SU-DHL-6 (cell line): ENCODE data around the gene NEU1.

Experiments
- H2AFZ ChIP-seq: fragments of 200-600 bp; sonication (generic); 2 replicates; pipeline ENCODE4 v1.6.1; 2014; ENCODE audit warnings: low read depth, mild to moderate bottlenecking, moderate library complexity, mixed read lengths, antibody characterized with exemption, low read length; ENCODE audit not compliant: severe bottlenecking
- H3F3A ChIP-seq: fragments of 200-600 bp; shearing (Covaris generic); 2 replicates; pipeline ENCODE4 v1.6.0; 2016; ENCODE audit warnings: antibody characterized with exemption, mild to moderate bottlenecking; ENCODE audit not compliant: insufficient read depth
- H3K27ac ChIP-seq: fragments of 200-600 bp; sonication (generic); 2 replicates; pipeline ENCODE4 v1.5.1; 2016; ENCODE audit warnings: low read depth, mild to moderate bottlenecking, low read length, moderate library complexity, mixed read lengths
- H3K27me3 ChIP-seq: fragments of 200-600 bp; sonication (generic), shearing (Covaris generic); 2 replicates; pipeline ENCODE4 v1.6.0; 2014; ENCODE audit warnings: mild to moderate bottlenecking, low read length
- H3K36me3 ChIP-seq: fragments of 200-600 bp; sonication (generic); 2 replicates; pipeline ENCODE4 v1.6.1; 2014; ENCODE audit warnings: mild to moderate bottlenecking, low read length, mixed read lengths
- H3K4me2 ChIP-seq: fragments of 300-600, 200-600 bp; shearing (Covaris generic), sonication (generic); 2 replicates; pipeline ENCODE4 v1.6.0; 2014; ENCODE audit warnings: low read length, low read depth, mild to moderate bottlenecking; ENCODE audit not compliant: poor library complexity, severe bottlenecking
- H3K4me3 ChIP-seq: fragments of 200-600 bp; sonication (generic); 2 replicates; pipeline ENCODE4 v1.5.1; 2014; ENCODE audit warnings: antibody characterized with exemption, low read length, mild to moderate bottlenecking, mixed read lengths; ENCODE audit not compliant: insufficient read depth, poor library complexity, severe bottlenecking
- H3K79me2 ChIP-seq: fragments of 200-600 bp; sonication (generic); 2 replicates; pipeline ENCODE4 v1.6.1; 2014; ENCODE audit warnings: mild to moderate bottlenecking, low read length, moderate library complexity; ENCODE audit not compliant: insufficient read depth
- H3K9ac ChIP-seq: fragments of 200-600 bp; sonication (generic); 2 replicates; pipeline ENCODE4 v1.7.0; 2014; ENCODE audit warnings: mild to moderate bottlenecking, low read length
- H3K9me2 ChIP-seq: fragments of 200-600 bp; sonication (generic); replicated peaks from 2 replicates; pipeline ENCODE4 v1.6.1; 2014; ENCODE audit warnings: low read length; ENCODE audit not compliant: insufficient read depth
- H3K9me3 ChIP-seq: fragments of 200-600 bp; sonication (generic); 2 replicates; pipeline ENCODE4 v1.6.1; 2014; ENCODE audit warnings: low read length, mixed read lengths; ENCODE audit not compliant: insufficient read depth
- H4K20me1 ChIP-seq: fragments of 200-600 bp; sonication (generic); 2 replicates; pipeline ENCODE4 v1.6.1; 2014; ENCODE audit warnings: low read depth, mild to moderate bottlenecking, antibody characterized with exemption, low read length, moderate library complexity, mixed read lengths
- EZH2phosphoT487 ChIP-seq: fragments of 200-600 bp; sonication (generic), shearing (Covaris generic); conservative IDR thresholded peaks from 2 replicates; pipeline ENCODE4 v1.6.1; 2018; ENCODE audit warnings: mild to moderate bottlenecking, antibody characterized with exemption, low read length, moderate library complexity, mixed read lengths
- TF ChIP-seq, protein P1 (sequence below): fragments of 200-600 bp; sonication (generic); IDR thresholded peaks from one replicate; pipeline ENCODE4 v1.5.1; 2017; ENCODE audit warnings: antibody characterized with exemption, mild to moderate bottlenecking, low read length, moderate library complexity; ENCODE audit not compliant: insufficient read depth, poor library complexity, severe bottlenecking

Gene NEU1

DNA sequence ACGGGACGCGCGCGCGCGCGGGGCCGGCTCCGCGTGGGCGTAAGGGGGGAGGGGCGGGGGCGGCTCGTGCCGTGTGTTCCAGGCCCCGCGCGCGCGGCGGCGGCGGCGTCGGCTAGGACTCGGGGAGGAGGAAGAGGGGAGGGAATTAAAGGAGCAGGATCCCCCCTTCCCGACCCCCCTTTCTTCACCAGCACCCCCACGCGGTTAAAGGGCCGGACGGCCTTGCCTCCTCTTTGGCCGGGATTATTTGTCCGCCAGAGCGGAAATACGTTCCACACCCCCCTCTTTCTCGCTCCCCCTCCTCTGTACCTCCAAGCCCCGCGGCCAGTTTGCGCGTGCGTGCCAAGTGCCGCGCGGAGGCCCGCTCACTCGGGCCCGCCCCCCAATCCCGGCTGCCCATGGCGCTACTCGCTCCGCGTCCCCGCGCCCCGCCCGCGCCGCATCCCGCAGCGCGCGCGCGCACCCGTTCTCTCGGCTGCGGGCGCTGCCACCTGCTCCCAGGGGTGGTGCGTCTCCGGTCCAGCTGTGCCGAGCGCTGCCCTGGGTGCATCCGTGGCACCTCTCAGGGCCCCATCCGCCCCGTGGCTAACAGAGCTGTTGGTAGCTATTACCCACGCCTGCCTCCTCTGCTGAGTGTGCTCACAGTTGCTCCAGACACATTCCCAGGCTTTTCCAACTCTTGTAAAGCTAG, 39.5 kb upstream of the NEU1 start, which contains the start of gene ZBTB12:
TSS of gene ZBTB12 (minus strand) at position 134 of the 691 bp plus-strand sequence. CDS start 781 bp downstream, outside the sequence.
- no peaks in the 10 kb centered on the region; the same call in 1 of the 2 replicates for H3K79me2 ChIP-seq
- no peaks in the 10 kb centered on the region for H4K20me1 ChIP-seq
- H3K9ac ChIP-seq: peak within 1 kb of the TSS; percentile 63
- peak within 1 kb of the TSS; percentile 81 for H2AFZ ChIP-seq
- H3K4me3 ChIP-seq: peak within 1 kb of the TSS; percentile 63
- H3F3A ChIP-seq: peaks cover 49% of the 10 kb centered on the region
- H3K4me2 ChIP-seq: peak within 1 kb of the TSS; percentile 65
- no peaks in the 10 kb centered on the region for H3K36me3 ChIP-seq
- 0 out of 2 replicates have a peak, but pooled peaks cover 3% of the 10 kb centered on the region for H3K27me3 ChIP-seq
- no peaks in the 10 kb centered on the region for H3K9me2 ChIP-seq
- peak within 1 kb of the TSS; percentile 71 for H3K27ac ChIP-seq
- TF ChIP-seq, protein P1, sequence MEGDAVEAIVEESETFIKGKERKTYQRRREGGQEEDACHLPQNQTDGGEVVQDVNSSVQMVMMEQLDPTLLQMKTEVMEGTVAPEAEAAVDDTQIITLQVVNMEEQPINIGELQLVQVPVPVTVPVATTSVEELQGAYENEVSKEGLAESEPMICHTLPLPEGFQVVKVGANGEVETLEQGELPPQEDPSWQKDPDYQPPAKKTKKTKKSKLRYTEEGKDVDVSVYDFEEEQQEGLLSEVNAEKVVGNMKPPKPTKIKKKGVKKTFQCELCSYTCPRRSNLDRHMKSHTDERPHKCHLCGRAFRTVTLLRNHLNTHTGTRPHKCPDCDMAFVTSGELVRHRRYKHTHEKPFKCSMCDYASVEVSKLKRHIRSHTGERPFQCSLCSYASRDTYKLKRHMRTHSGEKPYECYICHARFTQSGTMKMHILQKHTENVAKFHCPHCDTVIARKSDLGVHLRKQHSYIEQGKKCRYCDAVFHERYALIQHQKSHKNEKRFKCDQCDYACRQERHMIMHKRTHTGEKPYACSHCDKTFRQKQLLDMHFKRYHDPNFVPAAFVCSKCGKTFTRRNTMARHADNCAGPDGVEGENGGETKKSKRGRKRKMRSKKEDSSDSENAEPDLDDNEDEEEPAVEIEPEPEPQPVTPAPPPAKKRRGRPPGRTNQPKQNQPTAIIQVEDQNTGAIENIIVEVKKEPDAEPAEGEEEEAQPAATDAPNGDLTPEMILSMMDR: no peak
- no peak for TF ChIP-seq EZH2phosphoT487
- H3K9me3 ChIP-seq: no peaks in the 10 kb centered on the region

DNA sequence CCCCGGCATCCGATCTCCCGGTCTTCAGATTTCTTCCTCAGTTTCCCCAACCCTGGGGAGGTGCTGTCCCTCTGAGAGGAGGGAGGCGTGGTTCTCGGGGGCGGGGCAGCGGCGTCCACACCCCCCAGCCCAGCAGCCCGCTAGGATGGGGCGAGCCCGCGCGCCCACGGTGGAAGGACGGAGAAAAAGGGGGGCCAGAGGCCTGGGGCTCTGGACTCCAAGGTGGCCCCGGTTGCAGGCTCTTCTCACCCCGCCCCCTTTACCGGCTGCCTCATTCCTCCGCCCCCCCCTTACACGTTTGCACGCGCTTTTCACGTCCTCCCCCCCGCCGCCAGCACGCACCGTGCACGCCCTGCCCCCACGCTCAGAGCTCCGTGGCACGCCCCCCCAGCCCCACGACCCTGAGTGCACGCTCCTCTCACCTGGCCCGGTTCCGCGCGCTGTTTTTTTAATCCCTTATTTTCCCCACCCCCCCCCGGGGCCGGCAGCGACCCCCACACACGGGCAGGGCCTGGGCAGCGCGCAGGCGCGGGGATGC, 38.9 kb upstream of the NEU1 start:
- Histone ChIP-seq H3K4me2 (peak overlapping the region; percentile 65), H3K9me3 (no peaks in the 10 kb centered on the region), H3F3A (peaks cover 54% of the 10 kb centered on the region), H2AFZ (no peak overlapping the region), H3K27me3 (0 out of 2 replicates have a peak, but pooled peaks cover 3% of the 10 kb centered on the region), H3K79me2 (peaks cover 4% of the 10 kb centered on the region; the same call in 1 of the 2 replicates), H3K9ac (peak overlapping the region; percentile 63), H4K20me1 (no peaks in the 10 kb centered on the region), H3K27ac (peak overlapping the region; percentile 71), H3K9me2 (no peaks in the 10 kb centered on the region), H3K4me3 (peak overlapping the region; percentile 63), H3K36me3 (no peaks in the 10 kb centered on the region)
- TF ChIP-seq, protein P1: no peak
- no peak for TF ChIP-seq EZH2phosphoT487

GRCh38 chr6:31900917-31901414, 38.3 kb upstream of the NEU1 start:
- H3K27ac ChIP-seq: peak overlapping the region; percentile 71
- 0 out of 2 replicates have a peak, but pooled peaks cover 3% of the 10 kb centered on the region for H3K27me3 ChIP-seq
- no peaks in the 10 kb centered on the region for H4K20me1 ChIP-seq
- peak overlapping the region; percentile 65 for H3K4me2 ChIP-seq
- H3K9ac ChIP-seq: peak overlapping the region; percentile 63; the same call in 1 of the 2 replicates
- H2AFZ ChIP-seq: no peak overlapping the region
- peaks cover 2% of the 10 kb centered on the region; the same call in 1 of the 2 replicates for H3K36me3 ChIP-seq
- H3K4me3 ChIP-seq: peak overlapping the region; percentile 63
- H3K79me2 ChIP-seq: peaks cover 4% of the 10 kb centered on the region; the same call in 1 of the 2 replicates
- H3F3A ChIP-seq: peaks cover 59% of the 10 kb centered on the region
- no peak for TF ChIP-seq EZH2phosphoT487
- TF ChIP-seq, protein P1: no peak
- no peaks in the 10 kb centered on the region for H3K9me2 ChIP-seq
- H3K9me3 ChIP-seq: no peaks in the 10 kb centered on the region
